ENCODE data around the gene HSFX2.
"Not testable (repeated sequence)": the region's sequence is repeated elsewhere in the genome, so short reads cannot be mapped to it uniquely, and the experiment has no call there.

Gene HSFX2

GRCh38 chrX:149595214-149595613, at the start of gene HSFX2:
HSFX2 (minus strand) TSS chrX:149595314; CDS start chrX:149594700, 614 bp downstream.
- not testable (repeated sequence) for DNase-seq

GRCh38 chrX:149643496-149643895, 48.4 kb upstream of the HSFX2 start:
- DNase-seq, result no peak

- DNase-seq, result no peak
Measured at GRCh38 chrX:149641835-149642234, 46.7 kb upstream of the HSFX2 start.

GRCh38 chrX:149641432-149641831, 46.3 kb upstream of the HSFX2 start:
- no peak for DNase-seq

GRCh38 chrX:149639568-149639967, 44.5 kb upstream of the HSFX2 start:
- DNase-seq, result no peak

GRCh38 chrX:149638860-149639259, 43.7 kb upstream of the HSFX2 start:
- no peak for DNase-seq

- no peak for DNase-seq
Measured at GRCh38 chrX:149633511-149633910, 38.4 kb upstream of the HSFX2 start.

GRCh38 chrX:149631234-149632165, 36.4 kb upstream of the HSFX2 start, which contains the start of gene TMEM185A:
TMEM185A (minus strand) TSS chrX:149631792; CDS start chrX:149631580, 212 bp downstream.
- peak; percentile 66 for DNase-seq

GRCh38 chrX:149630681-149631233, 35.6 kb upstream of the HSFX2 start:
- no peak for DNase-seq

- DNase-seq, result no peak
Measured at GRCh38 chrX:149629730-149630387, 34.7 kb upstream of the HSFX2 start.

GRCh38 chrX:149628768-149629167, 33.7 kb upstream of the HSFX2 start:
- no peak for DNase-seq

GRCh38 chrX:149628280-149628679, 33.2 kb upstream of the HSFX2 start:
- DNase-seq, result no peak

GRCh38 chrX:149626829-149627228, 31.7 kb upstream of the HSFX2 start:
- DNase-seq, result not testable (repeated sequence)

- not testable (repeated sequence) for DNase-seq
Measured at GRCh38 chrX:149619662-149620061, 24.5 kb upstream of the HSFX2 start.

- no peak for DNase-seq
Measured at GRCh38 chrX:149618871-149619270, 23.8 kb upstream of the HSFX2 start.

- no peak for DNase-seq
Measured at GRCh38 chrX:149611623-149612175, 16.6 kb upstream of the HSFX2 start.

- DNase-seq, result no peak
Measured at GRCh38 chrX:149610511-149610910, 15.4 kb upstream of the HSFX2 start.

- DNase-seq, result no peak
Measured at GRCh38 chrX:149607699-149608098, 12.6 kb upstream of the HSFX2 start.

- not testable (repeated sequence) for DNase-seq
Measured at GRCh38 chrX:149605248-149605885, 10.3 kb upstream of the HSFX2 start.

- not testable (repeated sequence) for DNase-seq
Measured at GRCh38 chrX:149598603-149599002, 3.5 kb upstream of the HSFX2 start.

GRCh38 chrX:149595943-149596342, 829 bp upstream of the HSFX2 start:
- DNase-seq, result not testable (repeated sequence)

GRCh38 chrX:149590993-149591392, 4.1 kb downstream of the HSFX2 start:
- DNase-seq, result not testable (repeated sequence)

GRCh38 chrX:149587359-149587758, 7.8 kb downstream of the HSFX2 start, which contains the start of gene MAGEA9B:
MAGEA9B (minus strand) TSS chrX:149587459; CDS start chrX:149583179, 4,280 bp downstream.
- not testable (repeated sequence) for DNase-seq

Measured in activated gamma-delta T cell treated with Interleukin-2 at 50 U/mL for 16 hours (primary cell).